ENCODE measurements around the gene COPZ2.
"Not testable (repeated sequence)": the region's sequence is repeated elsewhere in the genome, so short reads cannot be mapped to it uniquely, and the experiment has no call there.

The COPZ2 gene

DNA sequence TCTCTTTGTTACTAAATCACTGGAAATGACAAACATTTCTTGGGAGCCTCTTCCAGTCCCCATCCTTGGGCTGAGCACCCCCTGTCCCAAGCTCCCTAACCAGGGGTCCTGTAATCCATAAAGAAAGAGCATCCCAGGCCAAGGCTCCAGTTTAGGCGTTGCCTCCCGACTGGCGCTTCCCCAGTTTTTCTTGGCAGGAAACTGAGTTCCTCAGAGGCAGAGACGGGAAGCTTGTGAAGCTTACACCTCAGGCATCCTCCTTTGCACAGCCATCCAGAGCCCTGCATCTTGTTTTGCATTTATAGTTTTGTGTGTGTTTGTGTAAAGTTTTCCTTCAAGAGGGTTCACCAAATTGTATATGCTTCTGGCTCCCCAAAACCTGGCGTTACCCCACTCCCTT is 7.1 kb downstream of the COPZ2 start:
- DNase-seq (ENCODE audit: low spot score) = no peak

GRCh38 chr17:48028736-48029135 is 8.9 kb downstream of the COPZ2 start:
- no peak for DNase-seq (ENCODE audit: low spot score)

DNA sequence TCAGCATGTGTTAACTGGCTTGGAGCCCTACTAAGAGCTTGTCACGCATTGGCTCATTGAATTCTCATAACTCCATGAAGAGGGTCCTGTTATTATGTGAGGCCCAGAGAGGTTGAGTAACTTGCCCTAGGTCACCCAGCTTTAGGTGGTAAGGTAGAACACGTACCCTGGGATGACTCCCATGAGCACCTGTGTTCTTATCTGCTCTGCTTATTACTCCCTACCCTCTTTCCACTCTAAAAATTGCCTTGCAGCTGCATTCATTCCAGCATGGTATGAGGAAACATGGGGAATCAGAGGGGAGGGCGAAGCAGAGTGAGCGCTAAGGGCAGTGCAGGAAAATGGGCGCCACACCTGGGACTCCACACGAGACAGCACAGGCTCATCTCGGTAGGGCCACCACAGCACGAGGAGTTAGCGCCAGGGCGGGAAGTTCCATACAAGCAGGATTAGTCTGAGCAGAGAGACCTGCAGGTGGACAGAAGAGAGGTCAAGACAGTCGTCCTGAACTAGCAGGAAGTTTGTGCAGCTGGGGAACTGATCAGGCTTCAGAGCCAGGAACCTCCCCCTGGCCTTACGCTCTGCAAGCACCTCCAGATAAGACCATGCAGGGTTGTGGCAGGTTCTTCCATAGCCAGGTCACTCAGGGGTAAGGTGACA is 10.1 kb downstream of the COPZ2 start:
- no peak for DNase-seq (ENCODE audit: low spot score)

- DNase-seq (ENCODE audit: low spot score) = peak; percentile 88
Observed at GRCh38 chr17:48026502-48027321, 10.9 kb downstream of the COPZ2 start.

DNA sequence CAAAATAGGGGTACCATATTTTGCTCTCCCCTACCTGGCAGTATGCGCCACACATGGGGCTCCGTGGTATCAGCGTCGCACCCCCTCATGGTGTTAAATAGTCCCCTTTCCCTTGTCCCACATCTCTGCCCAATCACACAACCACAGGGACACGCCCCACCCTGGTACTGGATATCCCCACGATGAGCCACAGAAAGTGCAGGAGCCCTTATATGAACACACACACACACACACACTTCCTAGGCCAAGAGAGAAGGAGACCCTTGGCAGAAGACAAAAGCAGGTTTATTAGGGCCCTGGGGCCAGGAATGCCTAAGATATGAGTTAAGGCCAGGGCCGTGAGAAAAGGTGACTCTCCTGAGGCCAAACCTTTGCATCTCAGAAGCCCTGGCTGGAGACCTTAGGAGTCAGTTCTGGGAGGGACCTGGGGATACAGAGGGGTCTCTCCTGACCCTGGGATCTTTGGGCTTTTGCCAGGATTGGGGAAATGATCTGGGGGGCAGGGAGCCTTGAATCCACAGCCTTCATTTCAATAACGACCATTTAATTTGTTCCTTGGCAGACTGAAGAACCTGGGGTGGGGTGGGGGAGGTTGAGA is 11.6 kb downstream of the COPZ2 start:
- DNase-seq (ENCODE audit: low spot score) = peak; percentile 43

DNA sequence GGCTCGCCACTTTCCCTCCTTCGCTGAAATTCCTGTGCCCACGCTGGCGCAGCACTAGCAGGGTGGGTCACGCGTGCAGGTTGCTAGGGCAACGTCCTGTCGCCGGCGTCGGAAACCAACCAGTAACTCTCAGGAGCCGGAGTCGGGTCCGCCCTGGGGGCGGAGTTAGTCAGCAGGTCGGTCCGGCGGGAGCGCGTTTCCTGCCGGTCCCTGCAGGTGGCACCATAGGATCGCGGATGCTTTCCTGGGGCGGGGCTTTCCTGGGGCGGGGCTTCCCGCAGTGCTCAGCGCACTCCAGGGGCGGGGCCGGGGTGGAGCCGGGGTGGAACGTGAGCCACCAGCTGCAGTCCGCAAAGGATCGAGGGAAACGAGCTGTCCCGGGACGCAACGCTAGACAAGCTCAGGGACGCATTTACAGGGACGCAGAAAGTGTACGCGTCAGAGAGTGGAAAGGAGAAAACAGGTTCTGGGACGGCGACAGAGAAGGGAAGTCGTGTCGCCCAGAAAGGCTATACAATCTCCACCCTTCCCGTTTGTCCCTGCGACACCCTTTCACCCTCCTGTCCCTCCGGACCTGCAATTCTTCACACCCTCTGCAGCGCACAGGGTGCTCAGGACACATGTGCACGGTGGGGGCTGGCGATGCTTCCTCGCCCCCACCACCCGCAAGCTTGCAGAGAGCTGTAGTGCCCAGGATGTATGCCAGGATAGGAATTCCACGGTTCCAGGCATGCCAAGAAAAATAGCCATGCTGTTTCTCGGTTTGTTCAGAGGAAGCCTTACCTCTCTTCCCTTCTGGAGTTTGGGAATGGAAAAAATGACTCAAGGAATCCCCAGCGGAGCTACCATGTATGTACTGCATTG is 12.3 kb downstream of the COPZ2 start:
- DNase-seq (ENCODE audit: low spot score) = peak; percentile 97

- DNase-seq (ENCODE audit: low spot score) = peak; percentile 60
Observed at GRCh38 chr17:48024149-48025039, 13.2 kb downstream of the COPZ2 start.

DNA sequence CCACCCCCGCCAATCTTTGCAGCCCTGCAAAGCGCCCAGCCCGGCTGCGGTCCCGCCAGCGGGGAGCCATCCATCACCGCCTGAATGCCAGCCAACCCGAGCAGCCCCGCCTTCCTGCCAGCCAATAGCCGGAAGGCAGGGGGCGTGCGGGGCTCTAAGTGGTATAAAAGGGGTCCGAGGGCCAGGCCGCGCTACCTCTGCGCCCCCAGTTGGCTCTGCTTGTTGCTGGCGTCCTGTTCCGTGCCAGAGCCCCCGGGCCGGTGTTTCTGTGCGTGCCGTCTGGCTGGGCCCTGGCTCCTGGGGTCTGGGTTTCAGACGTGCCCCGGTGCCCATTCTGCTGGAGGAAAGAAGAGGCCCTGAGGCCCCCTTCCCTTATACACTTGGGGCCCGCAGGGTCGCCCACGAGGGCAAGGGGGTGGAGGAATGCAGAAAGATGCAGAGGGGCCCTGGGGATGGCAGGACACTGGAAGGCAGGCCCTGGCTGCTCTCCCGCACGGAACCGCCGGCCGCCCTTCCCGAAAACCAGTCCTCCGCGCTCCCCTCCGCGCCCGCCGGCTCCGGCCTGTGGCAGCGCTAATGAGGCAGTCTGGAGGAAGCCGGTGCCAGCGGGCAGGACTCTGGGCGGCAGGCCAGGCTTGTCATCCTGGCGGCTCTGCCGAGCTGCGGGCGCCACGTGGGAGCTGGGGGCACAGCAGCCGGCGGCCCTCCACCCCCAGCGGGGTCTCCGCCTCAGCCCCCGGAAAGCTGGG is 14.0 kb downstream of the COPZ2 start:
- DNase-seq (ENCODE audit: low spot score) = peak; percentile 84

GRCh38 chr17:48022901-48023300 is 14.7 kb downstream of the COPZ2 start:
- DNase-seq (ENCODE audit: low spot score) = no peak

DNA sequence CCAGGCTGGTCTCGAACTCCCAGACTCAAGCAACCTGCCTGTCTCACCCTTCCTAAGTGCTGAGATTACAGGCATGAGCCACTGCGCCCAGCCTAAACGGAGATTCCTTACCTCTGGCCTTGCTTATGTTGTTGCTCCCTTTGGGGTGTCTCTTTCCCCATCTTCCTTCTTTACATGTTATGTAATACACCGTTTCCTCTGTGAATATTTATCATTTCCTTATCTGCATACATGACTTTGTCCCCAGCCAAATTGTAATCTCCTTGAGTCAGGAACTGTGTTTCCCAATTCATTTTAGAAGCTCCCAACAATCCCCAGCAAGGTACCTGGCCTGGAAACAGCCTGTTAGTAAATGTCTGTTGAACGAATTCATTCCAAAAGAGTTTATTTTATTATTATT is 15.7 kb downstream of the COPZ2 start:
- no peak for DNase-seq (ENCODE audit: low spot score)

GRCh38 chr17:48017817-48018158 is 19.8 kb downstream of the COPZ2 start:
- DNase-seq (ENCODE audit: low spot score) = not testable (repeated sequence)

GRCh38 chr17:48016112-48016511 is 21.5 kb downstream of the COPZ2 start:
- no peak for DNase-seq (ENCODE audit: low spot score)

DNA sequence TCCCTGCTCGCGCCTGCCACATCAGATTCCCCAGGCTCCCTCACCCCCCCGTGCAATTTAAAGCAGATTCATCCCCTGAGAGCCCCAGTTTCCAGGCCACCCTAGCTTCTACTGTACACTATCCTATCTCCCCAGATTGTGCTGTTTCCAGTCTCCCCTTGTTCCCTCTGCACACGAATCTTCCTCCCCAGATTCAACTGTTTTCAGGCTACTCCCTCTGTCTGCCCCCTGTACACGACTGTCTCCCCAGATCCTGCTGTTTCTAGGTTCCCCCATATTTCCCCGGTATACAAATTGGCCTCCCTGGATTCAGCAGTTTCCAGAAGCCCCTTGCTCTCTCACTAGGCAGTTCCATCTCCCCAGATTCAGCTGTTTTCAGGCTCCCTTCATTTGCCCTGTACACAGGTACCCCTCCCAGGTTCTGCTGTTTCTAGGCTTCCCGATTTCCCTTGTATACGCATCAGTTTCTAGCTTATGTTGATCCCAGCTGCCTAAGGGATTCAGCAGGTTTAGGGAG is 22.9 kb downstream of the COPZ2 start:
- no peak for DNase-seq (ENCODE audit: low spot score)

DNA sequence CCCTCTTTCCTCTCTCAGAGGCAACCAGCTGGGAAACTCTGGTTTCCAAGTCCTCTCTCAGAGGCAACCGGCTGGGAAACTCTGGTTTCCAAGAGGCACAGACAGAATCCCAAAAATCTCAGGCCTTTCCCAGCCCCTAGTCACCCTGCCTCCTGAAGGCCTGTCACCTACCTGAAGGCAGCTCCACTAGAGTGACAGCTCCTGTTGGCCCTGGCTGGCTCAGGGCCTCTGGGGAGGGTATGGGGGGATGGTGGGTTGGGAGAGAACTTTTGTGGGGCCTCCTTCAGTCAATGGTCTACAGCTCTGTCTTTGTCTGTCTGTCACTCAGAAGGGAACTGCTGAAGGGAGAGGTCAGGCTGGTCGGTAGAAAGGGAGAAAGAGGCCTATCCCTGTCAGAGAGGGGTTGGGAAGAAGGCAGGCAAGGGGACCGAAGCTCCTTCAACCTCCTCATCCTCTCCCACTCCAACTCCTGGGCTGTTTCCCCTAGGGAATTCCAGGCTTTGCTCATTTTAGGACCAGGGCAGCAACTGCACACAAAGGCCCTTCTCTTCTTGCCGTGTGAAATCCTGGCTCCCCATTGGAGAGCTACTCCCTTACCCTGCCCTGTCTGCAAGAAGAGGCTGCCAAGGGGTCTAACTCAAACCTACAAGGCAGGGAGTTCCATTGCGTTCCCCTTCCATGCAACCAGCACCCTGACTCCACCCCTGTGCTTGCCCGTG is 23.6 kb downstream of the COPZ2 start:
- DNase-seq (ENCODE audit: low spot score) = no peak

GRCh38 chr17:48012654-48013053 is 24.9 kb downstream of the COPZ2 start:
- DNase-seq (ENCODE audit: low spot score) = no peak

- peak; percentile 42 for DNase-seq (ENCODE audit: low spot score)
Observed at GRCh38 chr17:48012151-48012520, 25.5 kb downstream of the COPZ2 start.

DNA sequence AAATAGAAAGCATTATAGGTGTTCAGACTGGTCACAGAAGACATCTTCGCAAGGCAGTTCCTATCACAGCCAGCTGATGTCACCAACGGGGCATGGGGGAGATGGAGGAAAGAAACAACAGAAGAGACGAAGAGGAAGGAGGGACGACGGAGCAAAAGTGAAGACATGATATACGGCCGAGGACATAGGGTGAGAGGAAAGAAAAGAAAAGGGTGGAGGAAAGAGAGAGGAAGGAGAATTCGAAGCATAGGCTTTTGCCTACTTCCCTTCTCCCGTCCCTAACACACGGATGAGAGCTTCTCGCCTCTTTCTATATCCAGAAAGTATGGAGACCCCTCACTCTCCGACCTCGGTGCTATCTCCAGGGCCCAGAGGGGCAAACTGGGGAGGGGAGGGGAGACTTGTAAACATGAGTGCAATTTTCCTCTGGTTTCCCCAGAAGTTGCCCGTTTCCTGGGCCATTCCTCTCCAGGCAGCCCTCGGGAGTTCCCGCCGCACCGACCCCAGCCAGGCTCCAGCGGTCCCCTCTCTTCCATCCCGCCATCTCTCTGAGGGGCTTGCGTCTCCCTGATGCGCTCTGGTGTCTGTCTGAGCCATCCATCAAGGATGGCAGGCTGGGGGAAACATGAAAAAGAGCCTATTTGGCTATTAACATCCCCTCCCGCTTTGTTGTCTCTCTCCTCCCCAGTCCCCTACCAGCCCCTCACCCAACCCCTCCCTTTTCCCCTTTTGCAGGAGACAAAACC is 26.0 kb downstream of the COPZ2 start:
- peak; percentile 43 for DNase-seq (ENCODE audit: low spot score)

DNA sequence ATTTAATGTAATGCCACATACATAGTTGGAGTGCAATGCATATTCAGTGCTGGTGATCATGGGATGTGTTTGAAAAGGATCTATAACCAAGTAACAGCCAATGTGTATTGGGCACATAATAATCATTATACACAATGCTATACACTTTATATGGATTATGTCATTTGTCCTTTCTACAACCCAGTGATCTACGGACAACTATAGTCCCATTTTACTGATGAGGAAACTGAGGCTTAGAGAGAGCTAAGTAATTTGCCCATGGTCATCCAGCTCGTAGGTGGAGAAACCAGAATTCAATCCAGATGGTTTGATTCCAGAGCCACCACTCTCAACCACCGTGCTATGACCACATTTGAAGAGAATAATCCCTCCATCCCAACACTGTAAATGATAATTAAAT is 27.4 kb downstream of the COPZ2 start:
- DNase-seq (ENCODE audit: low spot score) = no peak

Data from kidney tubule cell (primary cell).